GM08714 (cell line): ENCODE data around the gene MED10.

ENCODE experiments used
- H3K4me3 ChIP-seq: fragments of 200-500 bp; sonication (Bioruptor generic); 2 replicates; pipeline ENCODE4 v1.5.1; 2014; ENCODE audit warnings: mild to moderate bottlenecking, low read length, inconsistent platforms
- ZNF274 ChIP-seq: IDR thresholded peaks from 2 replicates; pipeline ENCODE4 v1.6.1; 2012; ENCODE audit warnings: mild to moderate bottlenecking, low read depth, low read length

MED10 gene

GRCh38 chr5:6392561-6392960, 14.2 kb upstream of the MED10 start:
- TF ChIP-seq ZNF274: no peak
- no peak overlapping the region for H3K4me3 ChIP-seq

GRCh38 chr5:6391151-6391550, 12.8 kb upstream of the MED10 start:
- TF ChIP-seq ZNF274: no peak
- H3K4me3 ChIP-seq: no peak overlapping the region

- TF ChIP-seq ZNF274: no peak
- no peak overlapping the region for H3K4me3 ChIP-seq
Observed at GRCh38 chr5:6389946-6390530, 11.7 kb upstream of the MED10 start.

GRCh38 chr5:6389397-6389796, 11.1 kb upstream of the MED10 start:
- no peak for TF ChIP-seq ZNF274
- no peak overlapping the region for H3K4me3 ChIP-seq

- no peak for TF ChIP-seq ZNF274
Observed at GRCh38 chr5:6387970-6388369, 9.6 kb upstream of the MED10 start.

GRCh38 chr5:6386271-6386670, 7.9 kb upstream of the MED10 start:
- no peak for TF ChIP-seq ZNF274
- no peak overlapping the region for H3K4me3 ChIP-seq

More at GRCh38 chr5:6387970-6388369, 9.6 kb upstream of the MED10 start:
- no peak overlapping the region for H3K4me3 ChIP-seq

- TF ChIP-seq ZNF274: no peak
- no peak overlapping the region for H3K4me3 ChIP-seq
Observed at GRCh38 chr5:6384856-6385255, 6.5 kb upstream of the MED10 start.

GRCh38 chr5:6383376-6383775, 5.0 kb upstream of the MED10 start:
- no peak for TF ChIP-seq ZNF274
- H3K4me3 ChIP-seq: no peak overlapping the region

- no peak for TF ChIP-seq ZNF274
- H3K4me3 ChIP-seq: peak overlapping the region; percentile 96; the same call in 1 of the 2 replicates
Observed at GRCh38 chr5:6379246-6379645, 899 bp upstream of the MED10 start.

- peak overlapping the region; percentile 96; the same call in 1 of the 2 replicates for H3K4me3 ChIP-seq
- TF ChIP-seq ZNF274: no peak
Observed at GRCh38 chr5:6378766-6379103, 388 bp upstream of the MED10 start.

- no peak for TF ChIP-seq ZNF274
- H3K4me3 ChIP-seq: peak overlapping the region; percentile 96
Observed at GRCh38 chr5:6377582-6377904, 804 bp downstream of the MED10 start.

GRCh38 chr5:6376974-6377520, 1.3 kb downstream of the MED10 start:
- TF ChIP-seq ZNF274: no peak

GRCh38 chr5:6373081-6373846, 5.1 kb downstream of the MED10 start:
- no peak overlapping the region for H3K4me3 ChIP-seq
- TF ChIP-seq ZNF274: no peak

More at GRCh38 chr5:6376974-6377520, 1.3 kb downstream of the MED10 start:
- H3K4me3 ChIP-seq: peak overlapping the region; percentile 96

GRCh38 chr5:6372251-6373080, 5.9 kb downstream of the MED10 start:
- TF ChIP-seq ZNF274: no peak
- no peak overlapping the region for H3K4me3 ChIP-seq
